ENCODE measurements around the gene TUBA1A.

DNA sequence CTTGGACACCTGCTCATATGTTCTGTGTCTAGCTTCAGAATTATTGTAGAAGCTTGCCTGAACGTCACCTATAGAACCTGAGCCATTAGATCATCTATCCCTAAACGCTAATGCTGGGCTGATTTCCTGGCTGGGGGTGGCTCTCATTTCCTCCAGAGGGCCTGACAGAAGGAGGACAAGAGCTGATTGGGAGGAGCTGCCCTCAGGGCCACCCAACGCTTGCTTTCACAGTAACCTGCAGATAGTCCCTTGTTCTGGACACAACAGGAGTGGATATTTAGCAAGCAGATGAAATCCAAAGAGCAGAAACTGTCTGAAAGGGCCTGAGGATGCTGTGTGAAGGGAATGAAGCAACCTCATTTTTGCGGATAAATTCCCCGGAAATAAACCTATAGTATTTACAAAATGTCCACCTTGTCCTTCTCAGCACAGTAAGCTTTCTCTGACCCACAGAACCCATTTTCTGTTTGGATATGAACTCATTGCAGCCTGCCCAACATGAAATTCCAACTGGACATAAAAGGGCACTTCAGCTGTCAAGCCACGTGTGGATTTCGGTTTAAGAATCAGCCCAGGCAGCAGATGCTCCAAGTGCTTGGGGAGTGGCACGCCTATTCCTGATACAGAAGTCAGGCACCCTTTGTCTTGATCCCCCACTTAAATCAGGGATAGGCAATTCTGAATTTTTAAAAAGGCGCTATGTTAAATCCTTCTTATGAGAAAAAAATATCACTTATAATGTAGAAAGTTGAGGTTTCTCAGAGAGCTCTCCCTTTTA lies 43.2 kb upstream of the TUBA1A start:
- TF ChIP-seq GATA3 (IDR thresholded peaks at IDR 0.05; ENCODE audit: low read depth, low read length) (no peak), GATA2 (IDR thresholded peaks at IDR 0.05; ENCODE audit: low read depth, low read length) (no peak)

Measured in SH-SY5Y (cell line).